Kidney (tissue), 14 donors: ENCODE results near the gene ERGIC1. TPM values are rescaled to one million over a fixed set of nuclear protein-coding genes. Genes with fewer than 3 reads are reported as not detected.
"Not testable (repeated sequence)": the region's sequence is repeated elsewhere in the genome, so short reads cannot be mapped to it uniquely, and the experiment has no call there.

Experiments
- DNase-seq, 5 donors: peaks; one replicate each; pipeline ENCODE4 v3.0.0-alpha.2; 2013 to 2020
- FAIRE-seq: peaks from 2 replicates; lab custom pipeline; 2012; peaks lifted over from hg19 to GRCh38; lab: Jason Lieb, UNC
- H3K27ac ChIP-seq, 2 donors: one replicate each; pipeline ENCODE4 v1.7.0; 2013; ENCODE audit warnings: low read depth in 2 of 2, low read length in 2 of 2, inconsistent platforms in 1 of 2
- H3K27me3 ChIP-seq: one replicate; pipeline ENCODE4 v1.7.1; 2013; ENCODE audit warnings: low read length, inconsistent platforms; ENCODE audit not compliant: control insufficient read depth, insufficient read depth
- H3K36me3 ChIP-seq, 3 donors: one replicate each; pipeline versions ENCODE4 v1.7.0 to v1.7.1; 2013; ENCODE audit warnings: low read length in 3 of 3, control low read depth in 1 of 3, inconsistent platforms in 1 of 3; ENCODE audit not compliant: insufficient read depth in 3 of 3, control insufficient read depth in 2 of 3
- H3K4me1 ChIP-seq, 3 donors: one replicate each; pipeline versions ENCODE4 v1.7.0 to v1.7.1; 2013; ENCODE audit warnings: low read length in 3 of 3, inconsistent platforms in 1 of 3, low read depth in 1 of 3; ENCODE audit not compliant: control insufficient read depth in 2 of 3, insufficient read depth in 2 of 3
- H3K4me3 ChIP-seq, 3 donors: one replicate each; pipeline versions ENCODE4 v1.7.0 to v1.8.1; 2013; ENCODE audit warnings: low read length in 3 of 3, control low read depth in 1 of 3, inconsistent platforms in 1 of 3
- H3K9ac ChIP-seq, 3 donors: one replicate each; pipeline versions ENCODE4 v1.7.0 to v1.7.1; 2013; ENCODE audit warnings: low read length in 3 of 3, control low read depth in 1 of 3, inconsistent platforms in 1 of 3
- H3K9me3 ChIP-seq, 3 donors: one replicate each; pipeline versions ENCODE4 v1.7.0 to v1.7.1; 2013; ENCODE audit warnings: low read length in 3 of 3, control low read depth in 1 of 3, inconsistent platforms in 1 of 3; ENCODE audit not compliant: control insufficient read depth in 2 of 3, insufficient read depth in 1 of 3
- CTCF ChIP-seq: IDR thresholded peaks from 3 replicates; pipeline ENCODE4 v1.5.1; 2012; ENCODE audit warnings: mild to moderate bottlenecking, moderate library complexity, borderline replicate concordance; ENCODE audit not compliant: insufficient read depth; ENCODE audit errors: extremely low read depth
- intact Hi-C: fragments of 100-400 bp; cut with DNase I; formaldehyde crosslinking; loops from one replicate; pipeline ENCODE4 v1.11.1; 2022
- polyA plus RNA-seq: library from polyadenylated mRNA; stranded (reverse); fragments of 350-450 nt; fragmentation: Illumina TruSeq; extraction: RNeasy Lipid Tissue Mini Kit (QIAGEN cat#74804); gene quantifications from one replicate; pipeline ENCODE4 v1.2.3, GENCODE V29; 2014; ENCODE audit warnings: low read depth, low replicate concordance; ENCODE audit not compliant: insufficient read depth
- total RNA-seq: library from RNA; stranded (reverse); fragmentation: NEBNext Ultra II Directional; extraction: Animal tissue kit (Norgen Biotek cat#: 25700); gene quantifications from one replicate; pipeline ENCODE4 v1.2.1, GENCODE V29; 2021
- donor health status: control.
- donor health status: control.
- donor health status: control.
- donor health status: control.
- donor health status: control.
- donor health status: DM: yes; HTN: yes; CAD: no.
- donor health status: Normal renal cell carcinoma (clear cell type).

The ERGIC1 gene
- total and polyA plus RNA-seq, 2 donors from 2014 or later: 88.0 to 183 TPM

- Histone ChIP-seq H3K9ac (no peak overlapping the region), H3K36me3 (no peaks in the 10 kb centered on the region), H3K4me1 (peaks cover 0 to 29% (median 28%) of the 10 kb centered on the region in 3 donors), H3K4me3 (no peak overlapping the region), H3K27me3 (no peaks in the 10 kb centered on the region), H3K9me3 (no peaks in the 10 kb centered on the region), H3K27ac (no peak overlapping the region)
- no peak for FAIRE-seq
- intact Hi-C loops: no loop called here
- TF ChIP-seq CTCF: no peak
- DNase-seq: no peak
These were observed 11.1 kb downstream of the ERGIC1 start for GRCh38 chr5:172845154-172845553.

- DNase-seq: no peak
- Histone ChIP-seq H3K27ac (no peak overlapping the region), H3K9me3 (no peaks in the 10 kb centered on the region), H3K4me1 (peaks cover 0 to 29% (median 24%) of the 10 kb centered on the region in 3 donors), H3K27me3 (no peaks in the 10 kb centered on the region), H3K36me3 (no peaks in the 10 kb centered on the region), H3K9ac (no peak overlapping the region), H3K4me3 (no peak overlapping the region)
- TF ChIP-seq CTCF: peak; percentile 5
- no peak for FAIRE-seq
- intact Hi-C loops: no loop called here
These were observed 11.5 kb downstream of the ERGIC1 start for GRCh38 chr5:172845576-172845975.

- no peak overlapping the region for H3K4me3 ChIP-seq
- no peak for TF ChIP-seq CTCF
- H3K9ac ChIP-seq: no peak overlapping the region
- H3K4me1 ChIP-seq: peaks cover 0 to 27% (median 23%) of the 10 kb centered on the region in 3 donors
- no peaks in the 10 kb centered on the region for H3K36me3 ChIP-seq
- FAIRE-seq (no peak), DNase-seq (no peak)
- H3K9me3 ChIP-seq: no peaks in the 10 kb centered on the region
- H3K27me3 ChIP-seq: no peaks in the 10 kb centered on the region
- intact Hi-C loops: no loop called here
- peak overlapping the region; percentile 8 to 36 for H3K27ac ChIP-seq
These were observed 12.2 kb downstream of the ERGIC1 start for GRCh38 chr5:172846249-172846648.

GRCh38 chr5:172846677-172847076, 12.6 kb downstream of the ERGIC1 start:
- DNase-seq: peak in 2 of 5 donors; percentile 68 to 75
- Histone ChIP-seq H3K9ac (no peak overlapping the region), H3K27ac (peak overlapping the region; percentile 8 to 36), H3K4me1 (peaks cover 0 to 28% (median 23%) of the 10 kb centered on the region in 3 donors), H3K36me3 (no peaks in the 10 kb centered on the region), H3K27me3 (no peaks in the 10 kb centered on the region), H3K4me3 (no peak overlapping the region), H3K9me3 (no peaks in the 10 kb centered on the region)
- TF ChIP-seq CTCF: no peak
- intact Hi-C loops: no loop called here
- no peak for FAIRE-seq

- H3K9me3 ChIP-seq, intact Hi-C loops, DNase-seq, H3K4me3 ChIP-seq, H3K27ac ChIP-seq, H3K36me3 ChIP-seq, H3K27me3 ChIP-seq, H3K9ac ChIP-seq, FAIRE-seq: not testable (repeated sequence)
- H3K4me1 ChIP-seq: peaks cover 0 to 36% (median 26%) of the 10 kb centered on the region in 3 donors
These were observed 13.5 kb downstream of the ERGIC1 start for GRCh38 chr5:172847584-172847983.
